ENCODE data around the gene KIF27.

DNA sequence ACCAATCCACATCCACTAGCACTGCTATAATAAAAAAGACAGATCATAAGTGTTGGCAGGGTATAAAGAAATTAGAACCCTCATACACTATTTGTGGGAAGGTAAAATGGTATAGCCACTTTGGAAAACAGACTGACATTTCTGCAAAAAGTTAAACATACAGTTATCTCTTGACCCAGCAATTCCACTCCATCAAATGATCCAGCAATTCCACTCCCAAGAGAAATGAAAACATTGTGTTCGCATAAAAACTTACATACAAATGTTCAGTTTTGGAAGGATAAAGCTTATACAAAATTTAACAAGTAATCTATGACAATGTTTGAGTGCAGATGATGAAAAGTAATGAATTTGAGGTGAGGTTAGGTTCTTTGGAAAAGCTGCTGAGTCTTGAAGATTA lies 2.1 kb downstream of the KIF27 start:
- TF ChIP-seq EP300 (IDR thresholded peaks at IDR 0.05), result no peak
- no peak for TF ChIP-seq POLR2A (IDR thresholded peaks at IDR 0.05)
- TF ChIP-seq, protein P1, sequence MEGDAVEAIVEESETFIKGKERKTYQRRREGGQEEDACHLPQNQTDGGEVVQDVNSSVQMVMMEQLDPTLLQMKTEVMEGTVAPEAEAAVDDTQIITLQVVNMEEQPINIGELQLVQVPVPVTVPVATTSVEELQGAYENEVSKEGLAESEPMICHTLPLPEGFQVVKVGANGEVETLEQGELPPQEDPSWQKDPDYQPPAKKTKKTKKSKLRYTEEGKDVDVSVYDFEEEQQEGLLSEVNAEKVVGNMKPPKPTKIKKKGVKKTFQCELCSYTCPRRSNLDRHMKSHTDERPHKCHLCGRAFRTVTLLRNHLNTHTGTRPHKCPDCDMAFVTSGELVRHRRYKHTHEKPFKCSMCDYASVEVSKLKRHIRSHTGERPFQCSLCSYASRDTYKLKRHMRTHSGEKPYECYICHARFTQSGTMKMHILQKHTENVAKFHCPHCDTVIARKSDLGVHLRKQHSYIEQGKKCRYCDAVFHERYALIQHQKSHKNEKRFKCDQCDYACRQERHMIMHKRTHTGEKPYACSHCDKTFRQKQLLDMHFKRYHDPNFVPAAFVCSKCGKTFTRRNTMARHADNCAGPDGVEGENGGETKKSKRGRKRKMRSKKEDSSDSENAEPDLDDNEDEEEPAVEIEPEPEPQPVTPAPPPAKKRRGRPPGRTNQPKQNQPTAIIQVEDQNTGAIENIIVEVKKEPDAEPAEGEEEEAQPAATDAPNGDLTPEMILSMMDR (IDR thresholded peaks at IDR 0.05), result no peak
- no peak for TF ChIP-seq POLR2AphosphoS5 (IDR thresholded peaks at IDR 0.05)

Data from suprapubic skin (tissue), 4 donors.